Activated naive CD8-positive, alpha-beta T cell treated with anti-CD3 and anti-CD28 coated beads, Interleukin-2, amount 50 U/mL, for 24 hours (primary cell): Measurements from ENCODE around the gene CARD10.
"Not testable (repeated sequence)": the region's sequence is repeated elsewhere in the genome, so short reads cannot be mapped to it uniquely, and the experiment has no call there.

ENCODE experiments used
- ATAC-seq: fragments of 150-1000 bp; cut with Tn5 transposase; one replicate; pipeline ENCODE4 v1.10.0; 2021
- DNase-seq: peaks from one replicate; pipeline ENCODE4 v3.0.0; 2021
- H3K27ac Mint-ChIP-seq: one replicate; pipeline ENCODE4 v1.8.0; 2021; ENCODE audit warnings: mild to moderate bottlenecking, mixed read lengths
- H3K27me3 Mint-ChIP-seq: one replicate; pipeline ENCODE4 v1.8.0; 2021; ENCODE audit warnings: mixed read lengths
- H3K36me3 Mint-ChIP-seq: one replicate; pipeline ENCODE4 v1.8.0; 2021; ENCODE audit warnings: low read depth, mixed read lengths
- H3K4me1 Mint-ChIP-seq: one replicate; pipeline ENCODE4 v1.8.0; 2021; ENCODE audit warnings: mixed read lengths
- H3K4me3 Mint-ChIP-seq: one replicate; pipeline ENCODE4 v1.8.0; 2021; ENCODE audit warnings: mild to moderate bottlenecking, moderate library complexity, mixed read lengths
- H3K9me3 Mint-ChIP-seq: one replicate; pipeline ENCODE4 v1.8.0; 2021; ENCODE audit warnings: mixed read lengths

Gene CARD10

DNA sequence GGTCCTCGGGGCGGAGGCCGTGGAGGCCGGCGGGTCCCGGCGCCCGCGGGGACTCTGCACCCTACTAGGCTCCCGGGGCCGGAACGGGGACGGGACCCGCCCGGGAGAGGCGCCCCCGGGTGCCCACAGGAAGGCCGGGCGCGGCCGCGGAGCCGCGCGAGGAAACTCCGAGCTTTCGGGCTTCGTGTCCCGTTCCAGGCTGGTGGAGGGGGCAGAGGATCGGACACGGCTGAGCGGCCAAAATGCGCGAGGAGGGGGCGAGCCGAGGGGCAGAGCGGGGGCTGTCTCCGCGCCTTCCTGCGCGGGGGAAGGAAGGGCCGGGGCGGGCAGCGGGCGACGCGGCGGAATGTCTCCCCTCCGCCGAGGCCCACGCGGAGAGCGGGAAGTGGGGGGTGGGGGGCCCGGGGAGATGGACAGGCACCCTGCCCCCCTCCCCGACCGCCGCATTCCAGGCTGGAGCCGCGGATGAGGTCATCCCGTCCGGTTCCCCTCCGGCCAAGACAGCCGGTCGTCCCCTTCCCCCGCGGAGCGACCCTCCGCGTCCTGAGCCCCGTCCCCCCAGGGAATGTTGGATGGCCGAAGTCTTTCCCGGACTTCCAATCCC is 41.5 kb upstream of the CARD10 start:
- DNase-seq (no peak), ATAC-seq (no peak)
- no peaks in the 10 kb centered on the region for H3K9me3 Mint-ChIP-seq
- H3K27me3 Mint-ChIP-seq: peaks cover 67% of the 10 kb centered on the region
- peaks cover 20% of the 10 kb centered on the region for H3K4me1 Mint-ChIP-seq
- no peak overlapping the region for H3K27ac Mint-ChIP-seq
- H3K4me3 Mint-ChIP-seq: no peak overlapping the region
- H3K36me3 Mint-ChIP-seq: no peaks in the 10 kb centered on the region

- Mint-ChIP-seq H3K4me3 (no peak within 1 kb of the TSS), H3K9me3 (no peaks in the 10 kb centered on the region), H3K27me3 (peaks cover 66% of the 10 kb centered on the region), H3K4me1 (peaks cover 19% of the 10 kb centered on the region), H3K27ac (no peak within 1 kb of the TSS), H3K36me3 (no peaks in the 10 kb centered on the region)
- ATAC-seq (no peak), DNase-seq (no peak)
Observed at GRCh38 chr22:37559901-37560607, 40.8 kb upstream of the CARD10 start, which contains the start of gene CDC42EP1. TSS of gene CDC42EP1 (plus strand) at chr22:37560480. CDS start at chr22:37566350, 5,870 bp downstream.

DNA sequence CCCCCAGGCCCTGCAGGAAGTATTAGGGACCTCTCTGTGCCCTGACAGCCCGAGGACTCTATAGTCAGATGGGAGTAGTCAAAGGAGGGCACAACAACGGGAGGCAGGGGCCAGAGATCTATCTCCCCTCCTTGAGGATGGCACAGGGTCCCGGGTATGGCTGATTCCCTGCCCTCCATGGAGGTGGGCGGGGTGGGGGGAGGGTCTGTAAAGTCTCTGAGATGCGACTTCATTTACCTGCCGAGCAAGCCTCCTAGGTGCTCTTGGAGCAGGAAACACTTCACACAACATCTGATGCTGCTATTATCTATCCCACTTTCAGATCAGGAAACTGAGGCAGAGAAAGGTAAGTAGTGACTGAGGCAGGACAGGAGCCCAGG is 40.3 kb upstream of the CARD10 start:
- Mint-ChIP-seq H3K4me1 (peaks cover 19% of the 10 kb centered on the region), H3K27ac (no peak overlapping the region), H3K36me3 (no peaks in the 10 kb centered on the region), H3K9me3 (no peaks in the 10 kb centered on the region), H3K27me3 (peaks cover 63% of the 10 kb centered on the region), H3K4me3 (no peak overlapping the region)
- no peak for DNase-seq
- no peak for ATAC-seq

DNA sequence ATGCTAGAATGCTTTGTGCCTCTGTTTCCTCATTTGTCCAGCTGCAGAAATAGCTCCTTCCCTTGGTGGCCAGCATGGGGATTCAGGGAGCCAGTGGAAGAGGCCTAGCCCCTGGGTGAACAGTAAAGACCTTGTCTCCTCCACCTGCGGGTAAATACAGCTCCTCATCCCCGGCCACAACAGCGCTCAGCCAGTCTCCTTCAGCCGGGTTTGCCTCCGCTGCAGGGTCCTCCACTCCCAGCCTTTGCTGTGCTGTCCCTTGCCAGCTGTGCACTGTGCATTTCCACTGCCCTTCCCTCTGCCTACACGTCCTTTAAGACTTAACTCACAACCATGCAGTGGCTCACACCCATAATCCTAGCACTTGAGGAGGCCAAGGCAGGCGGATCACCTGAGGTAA is 39.6 kb upstream of the CARD10 start:
- DNase-seq (no peak), ATAC-seq (no peak)
- Mint-ChIP-seq H3K9me3 (no peaks in the 10 kb centered on the region), H3K4me1 (peaks cover 19% of the 10 kb centered on the region), H3K36me3 (no peaks in the 10 kb centered on the region), H3K4me3 (no peak overlapping the region), H3K27me3 (peaks cover 63% of the 10 kb centered on the region), H3K27ac (no peak overlapping the region)

- no peak for ATAC-seq
- Mint-ChIP-seq H3K4me1 (peaks cover 14% of the 10 kb centered on the region), H3K9me3 (no peaks in the 10 kb centered on the region), H3K27ac (no peak overlapping the region), H3K36me3 (no peaks in the 10 kb centered on the region), H3K27me3 (peaks cover 55% of the 10 kb centered on the region), H3K4me3 (no peak overlapping the region)
- DNase-seq: no peak
Observed at GRCh38 chr22:37557321-37558001, 38.2 kb upstream of the CARD10 start.

- H3K27ac Mint-ChIP-seq: no peak overlapping the region
Observed at GRCh38 chr22:37556710-37557109, 37.5 kb upstream of the CARD10 start.

DNA sequence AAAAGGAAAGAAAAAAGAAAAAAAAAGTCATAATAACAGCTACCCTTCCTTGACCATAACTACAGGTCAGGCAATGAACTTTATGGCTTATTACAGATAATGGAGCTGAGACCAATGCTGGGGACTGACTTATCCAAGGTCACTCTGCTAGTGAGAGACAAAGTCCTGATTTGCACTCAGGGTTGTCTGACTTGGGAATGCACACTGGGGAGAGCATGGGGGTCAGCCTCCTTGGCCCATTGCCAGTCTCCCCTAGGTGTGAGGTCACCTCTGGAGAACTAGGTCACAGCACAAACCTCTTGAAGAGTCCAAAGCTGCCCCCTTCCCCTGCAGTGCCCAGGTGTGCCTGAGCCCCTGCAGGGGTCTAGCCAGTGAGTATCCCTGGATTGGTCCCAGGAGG is 35.8 kb upstream of the CARD10 start:
- Mint-ChIP-seq H3K9me3 (no peaks in the 10 kb centered on the region), H3K27me3 (peaks cover 41% of the 10 kb centered on the region)
- ATAC-seq: no peak

More at GRCh38 chr22:37556710-37557109, 37.5 kb upstream of the CARD10 start:
- DNase-seq: no peak
- peaks cover 48% of the 10 kb centered on the region for H3K27me3 Mint-ChIP-seq
- H3K9me3 Mint-ChIP-seq: no peaks in the 10 kb centered on the region
- H3K36me3 Mint-ChIP-seq: no peaks in the 10 kb centered on the region
- no peak overlapping the region for H3K4me3 Mint-ChIP-seq
- H3K4me1 Mint-ChIP-seq: peaks cover 7% of the 10 kb centered on the region
- ATAC-seq: no peak

GRCh38 chr22:37553725-37554124 is 34.5 kb upstream of the CARD10 start:
- Mint-ChIP-seq H3K4me1 (no peaks in the 10 kb centered on the region), H3K36me3 (no peaks in the 10 kb centered on the region), H3K4me3 (no peak overlapping the region), H3K9me3 (no peaks in the 10 kb centered on the region), H3K27ac (no peak overlapping the region), H3K27me3 (peaks cover 30% of the 10 kb centered on the region)
- DNase-seq: no peak
- no peak for ATAC-seq

More for the DNA sequence above, 35.8 kb upstream of the CARD10 start:
- no peaks in the 10 kb centered on the region for H3K36me3 Mint-ChIP-seq
- DNase-seq: no peak
- no peak overlapping the region for H3K27ac Mint-ChIP-seq
- no peak overlapping the region for H3K4me3 Mint-ChIP-seq
- no peaks in the 10 kb centered on the region for H3K4me1 Mint-ChIP-seq

GRCh38 chr22:37552524-37553163 is 33.4 kb upstream of the CARD10 start:
- H3K4me3 Mint-ChIP-seq: no peak overlapping the region
- no peaks in the 10 kb centered on the region for H3K36me3 Mint-ChIP-seq
- no peaks in the 10 kb centered on the region for H3K4me1 Mint-ChIP-seq
- no peak for ATAC-seq
- H3K27ac Mint-ChIP-seq: no peak overlapping the region
- H3K9me3 Mint-ChIP-seq: no peaks in the 10 kb centered on the region
- peaks cover 20% of the 10 kb centered on the region for H3K27me3 Mint-ChIP-seq
- DNase-seq: no peak

- Mint-ChIP-seq H3K9me3 (no peaks in the 10 kb centered on the region), H3K4me1 (no peaks in the 10 kb centered on the region), H3K4me3 (no peak overlapping the region), H3K36me3 (no peaks in the 10 kb centered on the region), H3K27ac (no peak overlapping the region), H3K27me3 (peaks cover 17% of the 10 kb centered on the region)
- DNase-seq: no peak
- ATAC-seq: no peak
Observed at GRCh38 chr22:37551981-37552380, 32.8 kb upstream of the CARD10 start.

DNA sequence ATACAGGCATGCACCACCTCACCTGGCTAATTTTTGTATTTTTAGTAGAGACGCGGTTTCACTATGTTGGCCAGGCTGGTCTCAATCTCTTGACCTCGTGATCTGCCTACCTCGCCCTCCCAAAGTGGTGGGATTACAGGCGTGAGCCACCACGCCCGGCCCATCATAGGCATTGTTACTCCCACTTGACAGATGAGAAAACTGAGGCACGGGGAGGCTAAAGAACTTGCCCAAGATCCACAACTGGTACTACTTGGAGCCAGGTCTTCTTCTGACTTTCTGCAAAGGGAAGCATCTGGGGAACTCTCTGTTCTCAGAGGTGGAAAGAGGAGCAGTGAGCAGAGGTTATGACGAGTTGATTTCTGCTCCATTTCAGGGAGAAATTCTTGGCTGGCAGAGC is 31.7 kb upstream of the CARD10 start:
- not testable (repeated sequence) for H3K4me1 Mint-ChIP-seq, DNase-seq, ATAC-seq, H3K27ac Mint-ChIP-seq, H3K36me3 Mint-ChIP-seq, H3K4me3 Mint-ChIP-seq, H3K9me3 Mint-ChIP-seq
- peaks cover 12% of the 10 kb centered on the region for H3K27me3 Mint-ChIP-seq

DNA sequence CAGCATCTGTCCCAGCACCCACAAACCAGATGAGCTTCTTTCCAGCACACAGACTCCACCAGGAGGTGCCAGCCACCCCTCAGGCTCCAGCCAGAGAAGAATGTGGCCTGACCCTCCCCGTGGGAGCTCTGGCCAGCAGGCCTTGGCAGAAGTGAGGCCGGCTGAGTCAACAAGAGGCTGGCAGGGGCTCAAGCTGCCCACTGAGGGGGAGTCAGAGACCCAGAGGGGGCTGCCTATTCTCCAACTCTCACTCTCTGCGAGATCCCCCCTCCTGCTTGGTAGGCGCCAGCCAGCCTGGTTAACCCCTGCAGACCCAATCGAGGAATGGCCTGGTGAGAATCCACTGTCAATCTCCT is 30.5 kb upstream of the CARD10 start:
- Mint-ChIP-seq H3K4me3 (no peak overlapping the region), H3K27ac (no peak overlapping the region)
- DNase-seq: no peak

GRCh38 chr22:37547251-37547741 is 28.1 kb upstream of the CARD10 start:
- DNase-seq: no peak
- no peak overlapping the region for H3K27ac Mint-ChIP-seq
- ATAC-seq: no peak

More for the DNA sequence above, 30.5 kb upstream of the CARD10 start:
- peaks cover 6% of the 10 kb centered on the region for H3K4me1 Mint-ChIP-seq
- no peak for ATAC-seq
- H3K36me3 Mint-ChIP-seq: no peaks in the 10 kb centered on the region
- H3K9me3 Mint-ChIP-seq: no peaks in the 10 kb centered on the region
- H3K27me3 Mint-ChIP-seq: peaks cover 11% of the 10 kb centered on the region

DNA sequence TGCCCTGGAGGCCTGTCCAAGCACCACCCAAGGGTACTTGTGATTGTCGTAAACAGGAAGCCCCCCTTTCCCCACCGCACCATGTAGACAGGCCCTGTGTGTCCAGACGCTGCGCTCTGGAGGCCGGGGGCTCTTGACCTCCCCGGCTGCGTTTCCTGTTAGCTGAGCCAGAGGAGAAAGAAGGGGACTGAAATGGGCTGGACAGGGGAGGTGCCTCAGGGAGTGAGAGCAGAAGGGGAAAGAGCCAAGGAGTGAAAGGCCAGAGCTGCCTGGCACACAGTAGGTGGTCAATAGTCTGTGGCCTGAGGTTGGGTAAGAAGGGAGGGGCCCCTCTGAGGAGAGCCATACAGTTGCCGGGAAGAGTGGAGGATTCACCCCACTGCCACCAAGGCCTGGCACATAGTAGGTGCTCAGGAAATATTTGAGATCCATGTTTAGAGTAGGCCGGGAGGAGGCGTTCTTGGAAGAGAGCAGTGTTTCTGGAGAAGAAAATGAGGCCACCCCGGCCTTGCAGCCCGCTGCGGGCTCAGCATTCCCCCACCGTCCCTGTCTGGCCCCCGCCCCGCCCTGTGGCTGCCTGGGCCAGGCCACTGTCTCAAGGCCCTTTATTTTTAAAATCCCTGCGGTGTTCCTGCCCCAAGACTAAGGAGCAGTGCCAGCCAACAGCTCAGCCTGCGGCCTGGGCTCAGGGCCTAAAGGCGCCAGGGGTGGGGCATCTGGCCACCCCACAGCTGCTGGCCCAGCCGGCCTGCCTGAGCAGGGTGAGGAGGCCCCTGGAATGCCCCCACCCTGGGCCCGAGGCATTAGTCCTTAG is 27.4 kb upstream of the CARD10 start:
- peaks cover 15% of the 10 kb centered on the region for H3K4me1 Mint-ChIP-seq
- H3K4me3 Mint-ChIP-seq: no peak overlapping the region
- H3K27ac Mint-ChIP-seq: no peak overlapping the region
- H3K36me3 Mint-ChIP-seq: no peaks in the 10 kb centered on the region
- no peak for DNase-seq
- H3K9me3 Mint-ChIP-seq: no peaks in the 10 kb centered on the region
- ATAC-seq: no peak
- peaks cover 17% of the 10 kb centered on the region for H3K27me3 Mint-ChIP-seq

More at GRCh38 chr22:37547251-37547741, 28.1 kb upstream of the CARD10 start:
- peaks cover 9% of the 10 kb centered on the region for H3K4me1 Mint-ChIP-seq
- no peaks in the 10 kb centered on the region for H3K9me3 Mint-ChIP-seq
- no peaks in the 10 kb centered on the region for H3K36me3 Mint-ChIP-seq
- H3K4me3 Mint-ChIP-seq: no peak overlapping the region
- H3K27me3 Mint-ChIP-seq: peaks cover 17% of the 10 kb centered on the region
